ENCODE results near the gene NANOS3. TPM values are rescaled to one million over a fixed set of nuclear protein-coding genes. Genes with fewer than 3 reads are reported as not detected.

NANOS3 gene
- total and polyA plus RNA-seq, 10 of the 15 experiments (the other 5 are each of a cell fraction or from before 2014, with no cell fraction given), result 0.31 to 1.7 (median 0.81) TPM

GRCh38 chr19:13830114-13830740 lies 46.7 kb upstream of the NANOS3 start (continued):
- TF ChIP-seq ZNF687 (IDR thresholded peaks at IDR 0.05) (no peak), MTA2 (IDR thresholded peaks at IDR 0.05; ENCODE audit: low read depth) (no peak), MAX (IDR thresholded peaks at IDR 0.05; ENCODE audit: low read depth, low read length) (no peak), SMC3 (IDR thresholded peaks at IDR 0.05; ENCODE audit: borderline replicate concordance, low read length) (no peak), YBX1 (IDR thresholded peaks at IDR 0.05) (no peak), IKZF1 (conservative IDR thresholded peaks at IDR 0.05) (no peak), HDAC2 (IDR thresholded peaks at IDR 0.05) (no peak), TBL1XR1 (IDR thresholded peaks at IDR 0.05; ENCODE audit: low read depth, low read length) (no peak)
